OCI-LY7 (cell line): ENCODE data around the gene TNS3. TPM values are rescaled to one million over a fixed set of nuclear protein-coding genes. Genes with fewer than 3 reads are reported as not detected.

ENCODE experiments used
- BruUV-seq: library from RNA; stranded (reverse); fragments of 400-500 nt; replicated peaks from 2 replicates; lab custom pipeline; 2021; lab: Mats Ljungman, UMichigan
- CTCF ChIA-PET: fragments of 300-600 bp; sonication (Branson Sonifier 250); formaldehyde crosslinking; loops from one replicate; lab custom pipeline; 2022; ENCODE audit warnings: antibody characterized with exemption; ENCODE audit not compliant: unreplicated experiment; lab: Charles Lee
- POLR2A ChIA-PET: fragments of 300-600 bp; sonication (Branson Sonifier 250); formaldehyde crosslinking; loops from one replicate; lab custom pipeline; 2022; ENCODE audit warnings: antibody characterized with exemption; lab: Charles Lee
- DNase-seq: peaks from one replicate; pipeline ENCODE4 v3.0.0-alpha.2; 2015; ENCODE audit warnings: low spot score
- H2AFZ ChIP-seq: fragments of 200-600 bp; sonication (generic), shearing (Covaris generic); 2 replicates; pipeline ENCODE4 v1.6.1; 2014; ENCODE audit warnings: mild to moderate bottlenecking, antibody characterized with exemption, low read length, moderate library complexity
- H3K27ac ChIP-seq: fragments of 200-600 bp; sonication (generic); 2 replicates; pipeline ENCODE4 v1.5.1; 2014; ENCODE audit warnings: mixed run types, low read depth, mild to moderate bottlenecking, moderate library complexity, low read length, inconsistent platforms; ENCODE audit not compliant: poor library complexity, severe bottlenecking
- H3K36me3 ChIP-seq: fragments of 200-600 bp; sonication (generic); 2 replicates; pipeline ENCODE4 v1.6.1; 2014; ENCODE audit warnings: mild to moderate bottlenecking, antibody characterized with exemption, low read length, moderate library complexity, mixed read lengths; ENCODE audit not compliant: insufficient read depth
- H3K4me1 ChIP-seq: fragments of 200-600 bp; sonication (generic); 2 replicates; pipeline ENCODE4 v1.5.1; 2014; ENCODE audit warnings: mild to moderate bottlenecking, low read length; ENCODE audit not compliant: insufficient read depth, poor library complexity, severe bottlenecking
- H3K4me2 ChIP-seq: fragments of 200-600 bp; sonication (generic); 2 replicates; pipeline ENCODE4 v1.6.1; 2014; ENCODE audit warnings: mild to moderate bottlenecking, low read length
- H3K4me3 ChIP-seq: fragments of 200-600 bp; sonication (generic); 2 replicates; pipeline ENCODE4 v1.5.1; 2014; ENCODE audit warnings: mild to moderate bottlenecking, low read depth, low read length; ENCODE audit not compliant: poor library complexity, severe bottlenecking
- H3K79me2 ChIP-seq: fragments of 200-600 bp; sonication (generic); 2 replicates; pipeline ENCODE4 v1.6.1; 2016; ENCODE audit warnings: low read depth, mild to moderate bottlenecking, low read length, moderate library complexity, mixed read lengths; ENCODE audit not compliant: insufficient read depth
- H3K9me2 ChIP-seq: fragments of 200-600 bp; sonication (generic); 2 replicates; pipeline ENCODE4 v1.6.1; 2016; ENCODE audit warnings: mild to moderate bottlenecking, low read length, mixed read lengths; ENCODE audit not compliant: insufficient read depth
- H3K9me3 ChIP-seq: fragments of 200-600 bp; sonication (generic); 2 replicates; pipeline ENCODE4 v1.6.1; 2014; ENCODE audit warnings: mild to moderate bottlenecking, mixed run types, low read length, mixed read lengths
- H4K20me1 ChIP-seq: fragments of 200-600 bp; sonication (generic); 2 replicates; pipeline ENCODE4 v1.6.1; 2014; ENCODE audit warnings: mild to moderate bottlenecking, antibody characterized with exemption, low read length, moderate library complexity, mixed read lengths; ENCODE audit not compliant: insufficient read depth
- EZH2phosphoT487 ChIP-seq: fragments of 200-600 bp; sonication (generic); IDR thresholded peaks from 2 replicates; pipeline ENCODE4 v1.6.1; 2018; ENCODE audit warnings: low read depth, borderline replicate concordance, mild to moderate bottlenecking, mixed run types, antibody characterized with exemption, low read length, moderate library complexity, mixed read lengths
- intact Hi-C: fragments of 100-400 bp; cut with micrococcal nuclease; formaldehyde crosslinking; loops from one replicate; pipeline ENCODE4 v1.10.0; 2022; ENCODE audit not compliant: unreplicated experiment
- total RNA-seq, 2 experiments: library from RNA; depleted of rRNA in 1 of 2; stranded (reverse); fragments of >200 nt in 1 of 2; shearing (Covaris generic) in 1 of 2; gene quantifications; 2 replicates each; pipeline ENCODE4 v1.2.3, GENCODE V29; 2014 to 2022
- TF ChIP-seq, protein P1 (sequence below): fragments of 200-600 bp; sonication (generic); conservative IDR thresholded peaks from 2 replicates; pipeline ENCODE4 v1.5.1; 2014; ENCODE audit warnings: mild to moderate bottlenecking, antibody characterized with exemption, low read length, moderate library complexity, mixed read lengths

Gene TNS3
- total RNA-seq, 2 experiments from 2014 or later, result 9.5 to 42.1 TPM

DNA sequence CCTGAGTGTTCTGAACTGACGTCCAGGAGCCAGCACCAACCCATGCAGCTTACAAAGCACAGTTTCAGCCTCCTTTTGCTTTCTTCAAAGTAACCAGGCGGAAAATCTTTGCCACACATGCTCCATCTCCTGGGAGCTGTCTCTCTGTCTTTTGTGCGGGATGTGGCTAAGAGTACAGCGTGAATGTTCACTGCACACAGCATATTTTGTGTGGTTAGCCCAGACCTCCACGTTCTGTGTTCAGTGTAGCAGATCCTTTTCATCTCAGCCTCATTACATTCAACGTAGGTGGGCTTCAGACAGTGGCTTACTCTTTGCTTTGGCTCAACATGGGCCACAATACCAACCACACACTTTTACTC is 200.8 kb downstream of the TNS3 start:
- no peaks in the 10 kb centered on the region for H3K79me2 ChIP-seq
- no peaks in the 10 kb centered on the region for H3K36me3 ChIP-seq
- no peak overlapping the region for H3K4me2 ChIP-seq
- BruUV-seq, result no TSS peak
- TF ChIP-seq EZH2phosphoT487, result no peak
- TF ChIP-seq, protein P1, sequence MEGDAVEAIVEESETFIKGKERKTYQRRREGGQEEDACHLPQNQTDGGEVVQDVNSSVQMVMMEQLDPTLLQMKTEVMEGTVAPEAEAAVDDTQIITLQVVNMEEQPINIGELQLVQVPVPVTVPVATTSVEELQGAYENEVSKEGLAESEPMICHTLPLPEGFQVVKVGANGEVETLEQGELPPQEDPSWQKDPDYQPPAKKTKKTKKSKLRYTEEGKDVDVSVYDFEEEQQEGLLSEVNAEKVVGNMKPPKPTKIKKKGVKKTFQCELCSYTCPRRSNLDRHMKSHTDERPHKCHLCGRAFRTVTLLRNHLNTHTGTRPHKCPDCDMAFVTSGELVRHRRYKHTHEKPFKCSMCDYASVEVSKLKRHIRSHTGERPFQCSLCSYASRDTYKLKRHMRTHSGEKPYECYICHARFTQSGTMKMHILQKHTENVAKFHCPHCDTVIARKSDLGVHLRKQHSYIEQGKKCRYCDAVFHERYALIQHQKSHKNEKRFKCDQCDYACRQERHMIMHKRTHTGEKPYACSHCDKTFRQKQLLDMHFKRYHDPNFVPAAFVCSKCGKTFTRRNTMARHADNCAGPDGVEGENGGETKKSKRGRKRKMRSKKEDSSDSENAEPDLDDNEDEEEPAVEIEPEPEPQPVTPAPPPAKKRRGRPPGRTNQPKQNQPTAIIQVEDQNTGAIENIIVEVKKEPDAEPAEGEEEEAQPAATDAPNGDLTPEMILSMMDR, result no peak
- H3K9me2 ChIP-seq, result no peaks in the 10 kb centered on the region
- ChIA-PET CTCF (no interaction called here), POLR2A (no interaction called here)
- no peaks in the 10 kb centered on the region for H3K9me3 ChIP-seq
- H2AFZ ChIP-seq, result no peak overlapping the region
- no peak overlapping the region for H3K4me3 ChIP-seq
- H4K20me1 ChIP-seq, result no peaks in the 10 kb centered on the region
- DNase-seq, result no peak
- no peaks in the 10 kb centered on the region for H3K4me1 ChIP-seq
- H3K27ac ChIP-seq, result no peak overlapping the region
- intact Hi-C loops, result no loop called here

DNA sequence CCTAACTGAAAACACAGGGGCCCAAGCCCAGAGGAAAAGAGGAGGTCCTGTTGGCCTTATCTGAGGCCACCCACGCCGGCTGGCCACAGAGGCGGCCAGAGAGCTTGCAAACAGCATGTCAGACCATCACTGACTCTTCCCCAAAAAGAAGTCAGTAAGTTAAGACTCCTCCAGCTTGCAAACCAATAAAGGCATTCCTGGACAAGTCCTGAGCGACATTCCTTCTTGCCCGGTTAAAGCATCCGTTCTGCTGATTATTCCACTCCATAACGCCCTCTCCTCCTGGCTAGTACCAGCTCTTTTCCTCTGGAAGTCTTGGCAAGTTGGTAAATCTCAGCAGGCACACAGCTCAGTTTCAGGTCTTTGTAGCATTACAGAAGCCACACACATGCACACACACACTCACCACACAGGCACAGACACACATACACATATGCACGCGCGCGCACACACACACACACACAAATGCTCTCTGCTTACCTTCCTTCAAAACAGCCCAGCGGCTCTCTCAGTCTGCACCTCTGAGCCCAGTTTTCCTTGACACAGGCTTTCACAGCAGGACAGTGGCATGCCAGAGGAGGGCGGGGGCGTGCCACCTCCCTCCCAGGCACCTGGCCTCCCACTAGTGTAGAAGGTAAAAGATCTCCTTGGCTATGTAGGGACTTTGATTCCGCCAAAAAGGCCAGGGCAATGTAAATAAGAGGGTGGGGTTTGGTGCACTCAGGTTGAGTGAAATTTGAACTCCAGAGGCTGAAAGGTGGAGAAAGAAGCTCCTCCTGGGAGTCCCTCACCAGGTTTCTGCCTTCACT is 201.4 kb downstream of the TNS3 start:
- H2AFZ ChIP-seq, result no peak overlapping the region
- no TSS peak for BruUV-seq
- ChIA-PET CTCF (no interaction called here), POLR2A (no interaction called here)
- intact Hi-C loops, result no loop called here
- DNase-seq, result no peak
- no peaks in the 10 kb centered on the region for H3K4me1 ChIP-seq
- H3K4me2 ChIP-seq, result no peak overlapping the region
- no peaks in the 10 kb centered on the region for H3K79me2 ChIP-seq
- no peaks in the 10 kb centered on the region for H3K9me3 ChIP-seq
- no peaks in the 10 kb centered on the region for H4K20me1 ChIP-seq
- no peaks in the 10 kb centered on the region for H3K36me3 ChIP-seq
- H3K9me2 ChIP-seq, result no peaks in the 10 kb centered on the region
- TF ChIP-seq, protein P1, result no peak
- TF ChIP-seq EZH2phosphoT487, result no peak
- no peak overlapping the region for H3K4me3 ChIP-seq
- no peak overlapping the region for H3K27ac ChIP-seq

DNA sequence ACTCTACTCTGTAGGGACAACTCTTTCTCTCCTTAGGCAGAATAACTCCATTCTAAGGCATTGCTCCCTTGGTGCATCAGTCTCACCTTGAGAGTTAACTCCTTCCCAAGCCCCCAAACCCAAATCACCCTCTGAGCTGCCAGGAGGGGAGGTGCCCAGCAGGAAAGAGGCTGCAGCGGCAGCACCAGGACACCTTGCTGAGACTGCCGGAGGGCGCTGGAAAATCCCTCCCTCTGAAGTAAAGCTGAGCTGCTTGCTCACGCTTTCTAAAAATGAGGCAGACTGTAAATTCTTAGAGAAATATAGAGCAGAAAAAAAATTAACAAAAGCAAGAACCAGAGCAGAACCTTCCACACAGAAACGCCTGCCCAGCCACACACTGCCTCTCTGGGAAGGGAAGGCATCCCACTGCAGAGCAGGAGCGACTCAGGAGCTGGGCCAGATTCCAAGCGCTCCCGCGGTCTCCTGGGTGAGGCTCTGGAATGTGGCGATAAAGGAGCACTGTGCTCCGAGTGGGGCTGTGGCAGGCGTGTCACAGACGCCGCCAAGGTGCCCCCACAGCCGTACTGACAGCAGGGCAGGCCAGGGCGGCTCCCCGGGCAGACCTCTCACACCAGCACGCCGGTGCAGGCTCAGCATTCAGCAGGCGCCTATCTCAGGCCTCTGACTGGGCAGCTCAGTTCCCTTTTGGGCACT is 202.1 kb downstream of the TNS3 start:
- no peaks in the 10 kb centered on the region for H3K9me3 ChIP-seq
- no peak overlapping the region for H3K4me2 ChIP-seq
- H3K79me2 ChIP-seq, result no peaks in the 10 kb centered on the region
- H3K27ac ChIP-seq, result no peak overlapping the region
- ChIA-PET POLR2A (interaction anchor here (0.7 kb wide), 1 partner anchor 396 kb away, joined by 3 read pairs; no protein-coding TSS in a partner anchor), CTCF (no interaction called here)
- no peak for DNase-seq
- no peaks in the 10 kb centered on the region for H3K36me3 ChIP-seq
- H3K4me3 ChIP-seq, result no peak overlapping the region
- intact Hi-C loops, result no loop called here
- TF ChIP-seq, protein P1, result no peak
- TF ChIP-seq EZH2phosphoT487, result no peak
- no peaks in the 10 kb centered on the region for H4K20me1 ChIP-seq
- H2AFZ ChIP-seq, result no peak overlapping the region
- no peaks in the 10 kb centered on the region for H3K4me1 ChIP-seq
- H3K9me2 ChIP-seq, result no peaks in the 10 kb centered on the region
- BruUV-seq, result no TSS peak
